Dendritic cell treated with granulocyte-macrophage colony-stimulating factor and Interleukin-4, amounts not matched to agents 40 ng/mL and 50 ng/mL, for 4 days (primary cell): ENCODE data around the gene NUDCD2.
A peak's percentile ranks its signal among the peaks of the same experiment; 100 is the strongest.

ENCODE experiments used
- H3K27ac Mint-ChIP-seq: one replicate; pipeline ENCODE4 v1.8.0; 2022; ENCODE audit warnings: mild to moderate bottlenecking, mixed read lengths
- H3K27me3 Mint-ChIP-seq: one replicate; pipeline ENCODE4 v1.8.0; 2022; ENCODE audit warnings: mild to moderate bottlenecking, mixed read lengths
- H3K36me3 Mint-ChIP-seq: one replicate; pipeline ENCODE4 v1.8.0; 2022; ENCODE audit warnings: low read depth, mixed read lengths
- H3K4me1 Mint-ChIP-seq: one replicate; pipeline ENCODE4 v1.8.0; 2022; ENCODE audit warnings: low read depth, mixed read lengths
- H3K4me3 Mint-ChIP-seq: one replicate; pipeline ENCODE4 v1.8.0; 2022; ENCODE audit warnings: mild to moderate bottlenecking, moderate library complexity, mixed read lengths
- H3K9me3 Mint-ChIP-seq: one replicate; pipeline ENCODE4 v1.8.0; 2022; ENCODE audit warnings: mixed read lengths
- intact Hi-C: fragments of 100-400 bp; cut with micrococcal nuclease; formaldehyde crosslinking; loops from one replicate; pipeline ENCODE4 v1.15.0; 2022

NUDCD2 gene

GRCh38 chr5:163459819-163460561 is at the start of gene NUDCD2:
Gene NUDCD2, minus strand, starts transcription at chr5:163460102. Its CDS starts 52 bp downstream, at chr5:163460050.
- H3K9me3 Mint-ChIP-seq: no peaks in the 10 kb centered on the region
- H3K36me3 Mint-ChIP-seq: peaks cover 32% of the 10 kb centered on the region
- peak within 1 kb of the TSS; percentile 93 for H3K4me3 Mint-ChIP-seq
- peaks cover 26% of the 10 kb centered on the region for H3K4me1 Mint-ChIP-seq
- intact Hi-C loops: loop anchor here (1.0 to 2.0 kb wide), 3 partner anchors 15 to 45 kb away; partner anchors contain the start of genes CCNG1 and MAT2B
- peak within 1 kb of the TSS; percentile 99 for H3K27ac Mint-ChIP-seq
- no peaks in the 10 kb centered on the region for H3K27me3 Mint-ChIP-seq

GRCh38 chr5:163509291-163509951 is 49.5 kb upstream of the NUDCD2 start:
- peaks cover 61% of the 10 kb centered on the region for H3K36me3 Mint-ChIP-seq
- no peaks in the 10 kb centered on the region for H3K27me3 Mint-ChIP-seq
- no peaks in the 10 kb centered on the region for H3K9me3 Mint-ChIP-seq
- peak overlapping the region; percentile 30 for H3K27ac Mint-ChIP-seq
- intact Hi-C loops: no loop called here
- peak overlapping the region; percentile 51 for H3K4me3 Mint-ChIP-seq
- peaks cover 13% of the 10 kb centered on the region for H3K4me1 Mint-ChIP-seq

GRCh38 chr5:163508753-163509152 is 48.9 kb upstream of the NUDCD2 start:
- no peaks in the 10 kb centered on the region for H3K27me3 Mint-ChIP-seq
- intact Hi-C loops: no loop called here
- peak overlapping the region; percentile 30 for H3K27ac Mint-ChIP-seq
- peaks cover 13% of the 10 kb centered on the region for H3K4me1 Mint-ChIP-seq
- peak overlapping the region; percentile 51 for H3K4me3 Mint-ChIP-seq
- peaks cover 64% of the 10 kb centered on the region for H3K36me3 Mint-ChIP-seq
- no peaks in the 10 kb centered on the region for H3K9me3 Mint-ChIP-seq

GRCh38 chr5:163506726-163507125 is 46.8 kb upstream of the NUDCD2 start:
- peak overlapping the region; percentile 88 for H3K4me3 Mint-ChIP-seq
- H3K36me3 Mint-ChIP-seq: peaks cover 44% of the 10 kb centered on the region
- peak overlapping the region; percentile 99 for H3K27ac Mint-ChIP-seq
- intact Hi-C loops: no loop called here
- H3K4me1 Mint-ChIP-seq: peaks cover 13% of the 10 kb centered on the region
- no peaks in the 10 kb centered on the region for H3K27me3 Mint-ChIP-seq
- no peaks in the 10 kb centered on the region for H3K9me3 Mint-ChIP-seq

GRCh38 chr5:163506095-163506457 is 46.2 kb upstream of the NUDCD2 start:
- Mint-ChIP-seq H3K36me3 (peaks cover 42% of the 10 kb centered on the region), H3K4me1 (peaks cover 13% of the 10 kb centered on the region), H3K4me3 (peak overlapping the region; percentile 88), H3K9me3 (no peaks in the 10 kb centered on the region), H3K27me3 (no peaks in the 10 kb centered on the region), H3K27ac (peak overlapping the region; percentile 99)
- intact Hi-C loops: no loop called here

- Mint-ChIP-seq H3K4me3 (peak within 1 kb of the TSS; percentile 88), H3K36me3 (peaks cover 42% of the 10 kb centered on the region), H3K27me3 (no peaks in the 10 kb centered on the region), H3K27ac (peak within 1 kb of the TSS; percentile 99), H3K4me1 (peaks cover 13% of the 10 kb centered on the region), H3K9me3 (no peaks in the 10 kb centered on the region)
- intact Hi-C loops: loop anchor here (1.0 kb wide), 1 partner anchor 45 kb away; the partner anchor contains the start of genes HMMR and NUDCD2
These were observed 45.6 kb upstream of the NUDCD2 start, which contains the start of gene MAT2B for GRCh38 chr5:163505368-163506094. Gene MAT2B, plus strand, starts transcription at chr5:163505619. Its CDS starts 68 bp downstream, at chr5:163505687.

- Mint-ChIP-seq H3K4me3 (peak overlapping the region; percentile 88), H3K9me3 (no peaks in the 10 kb centered on the region), H3K27me3 (no peaks in the 10 kb centered on the region), H3K27ac (peak overlapping the region; percentile 99), H3K4me1 (peaks cover 13% of the 10 kb centered on the region), H3K36me3 (peaks cover 42% of the 10 kb centered on the region)
- intact Hi-C loops: loop anchor here (1.0 kb wide), 1 partner anchor 45 kb away; the partner anchor contains the start of genes HMMR and NUDCD2
These were observed 45.1 kb upstream of the NUDCD2 start for GRCh38 chr5:163505049-163505367.

GRCh38 chr5:163504079-163504931 is 44.4 kb upstream of the NUDCD2 start:
- intact Hi-C loops: loop anchor here (1.0 kb wide), 1 partner anchor 67 kb away; the partner anchor contains the start of gene CCNG1
- peaks cover 13% of the 10 kb centered on the region for H3K4me1 Mint-ChIP-seq

GRCh38 chr5:163503106-163504078 is 43.5 kb upstream of the NUDCD2 start:
- H3K27ac Mint-ChIP-seq: peak overlapping the region; percentile 99
- no peaks in the 10 kb centered on the region for H3K27me3 Mint-ChIP-seq

More at GRCh38 chr5:163504079-163504931, 44.4 kb upstream of the NUDCD2 start:
- peaks cover 41% of the 10 kb centered on the region for H3K36me3 Mint-ChIP-seq
- peak overlapping the region; percentile 99 for H3K27ac Mint-ChIP-seq
- peak overlapping the region; percentile 88 for H3K4me3 Mint-ChIP-seq
- H3K27me3 Mint-ChIP-seq: no peaks in the 10 kb centered on the region
- no peaks in the 10 kb centered on the region for H3K9me3 Mint-ChIP-seq

GRCh38 chr5:163502521-163502920 is 42.6 kb upstream of the NUDCD2 start:
- peaks cover 28% of the 10 kb centered on the region for H3K36me3 Mint-ChIP-seq
- H3K9me3 Mint-ChIP-seq: no peaks in the 10 kb centered on the region
- intact Hi-C loops: no loop called here
- H3K27me3 Mint-ChIP-seq: no peaks in the 10 kb centered on the region
- H3K27ac Mint-ChIP-seq: peak overlapping the region; percentile 99
- peak overlapping the region; percentile 88 for H3K4me3 Mint-ChIP-seq
- peaks cover 2% of the 10 kb centered on the region for H3K4me1 Mint-ChIP-seq

More at GRCh38 chr5:163503106-163504078, 43.5 kb upstream of the NUDCD2 start:
- H3K4me3 Mint-ChIP-seq: peak overlapping the region; percentile 88
- peaks cover 11% of the 10 kb centered on the region for H3K4me1 Mint-ChIP-seq
- intact Hi-C loops: loop anchor here (1.0 kb wide), 1 partner anchor 66 kb away; the partner anchor contains the start of gene CCNG1
- peaks cover 32% of the 10 kb centered on the region for H3K36me3 Mint-ChIP-seq
- no peaks in the 10 kb centered on the region for H3K9me3 Mint-ChIP-seq

GRCh38 chr5:163498886-163499285 is 39.0 kb upstream of the NUDCD2 start:
- peaks cover under 1% of the 10 kb centered on the region for H3K36me3 Mint-ChIP-seq
- no peaks in the 10 kb centered on the region for H3K4me1 Mint-ChIP-seq
- no peaks in the 10 kb centered on the region for H3K9me3 Mint-ChIP-seq
- H3K4me3 Mint-ChIP-seq: no peak overlapping the region
- intact Hi-C loops: no loop called here
- no peak overlapping the region for H3K27ac Mint-ChIP-seq
- H3K27me3 Mint-ChIP-seq: no peaks in the 10 kb centered on the region

- Mint-ChIP-seq H3K4me3 (no peak overlapping the region), H3K9me3 (no peaks in the 10 kb centered on the region), H3K4me1 (no peaks in the 10 kb centered on the region), H3K36me3 (no peaks in the 10 kb centered on the region), H3K27ac (no peak overlapping the region), H3K27me3 (no peaks in the 10 kb centered on the region)
- intact Hi-C loops: no loop called here
These were observed 37.4 kb upstream of the NUDCD2 start for GRCh38 chr5:163497315-163497714.
